HG03354 (cell line): ENCODE data around the gene TRIM56.
"Not testable (repeated sequence)": the region's sequence is repeated elsewhere in the genome, so short reads cannot be mapped to it uniquely, and the experiment has no call there.

Source experiments
- ATAC-seq: cut with Tn5 transposase; IDR thresholded peaks from one replicate; pipeline ENCODE4 v1.9.1; 2021; ENCODE audit warnings: mild to moderate bottlenecking; ENCODE audit not compliant: unreplicated experiment, poor library complexity, severe bottlenecking

TRIM56 gene

GRCh38 chr7:101085162-101085964, at the start of gene TRIM56:
Gene TRIM56 (plus strand): TSS chr7:101085481. CDS start chr7:101087313, 1,832 bp downstream.
- peak; percentile 91 for ATAC-seq

- ATAC-seq, result no peak
Measured at GRCh38 chr7:101035941-101036340, 49.3 kb upstream of the TRIM56 start.

- ATAC-seq, result not testable (repeated sequence)
Measured at GRCh38 chr7:101041283-101041682, 44.0 kb upstream of the TRIM56 start.

GRCh38 chr7:101058355-101058754, 26.9 kb upstream of the TRIM56 start:
- no peak for ATAC-seq

- no peak for ATAC-seq
Measured at GRCh38 chr7:101059620-101059942, 25.7 kb upstream of the TRIM56 start.

- no peak for ATAC-seq
Measured at GRCh38 chr7:101060992-101061391, 24.3 kb upstream of the TRIM56 start.

GRCh38 chr7:101064176-101064550, 21.1 kb upstream of the TRIM56 start:
- ATAC-seq, result not testable (repeated sequence)

GRCh38 chr7:101065162-101065561, 20.1 kb upstream of the TRIM56 start:
- not testable (repeated sequence) for ATAC-seq

- no peak for ATAC-seq
Measured at GRCh38 chr7:101066141-101066832, 19.0 kb upstream of the TRIM56 start.

GRCh38 chr7:101066833-101067177, 18.5 kb upstream of the TRIM56 start:
- ATAC-seq, result no peak

GRCh38 chr7:101068401-101068800, 16.9 kb upstream of the TRIM56 start:
- ATAC-seq, result no peak

GRCh38 chr7:101071362-101072104, 13.7 kb upstream of the TRIM56 start:
- ATAC-seq, result not testable (repeated sequence)

- ATAC-seq, result no peak
Measured at GRCh38 chr7:101075646-101076045, 9.6 kb upstream of the TRIM56 start.

- ATAC-seq, result not testable (repeated sequence)
Measured at GRCh38 chr7:101076183-101076582, 9.1 kb upstream of the TRIM56 start.

GRCh38 chr7:101077303-101078086, 7.8 kb upstream of the TRIM56 start:
- ATAC-seq, result peak; percentile 72

- ATAC-seq, result no peak
Measured at GRCh38 chr7:101081432-101081831, 3.8 kb upstream of the TRIM56 start.

GRCh38 chr7:101084865-101085161, 468 bp upstream of the TRIM56 start:
- ATAC-seq, result no peak

- no peak for ATAC-seq
Measured at GRCh38 chr7:101087334-101088068, 2.2 kb downstream of the TRIM56 start.

GRCh38 chr7:101088069-101088425, 2.8 kb downstream of the TRIM56 start:
- no peak for ATAC-seq
